PC-9 (cell line): ENCODE results near the gene RPS6KA4. TPM values are rescaled to one million over a fixed set of nuclear protein-coding genes. Genes with fewer than 3 reads are reported as not detected.

ENCODE experiments used
- BruUV-seq: library from RNA; stranded (reverse); fragments of 400-500 nt; replicated peaks from 2 replicates; lab custom pipeline; 2021; lab: Mats Ljungman, UMichigan
- CTCF ChIA-PET: fragments of 300-600 bp; sonication (Branson Sonifier 250); formaldehyde crosslinking; loops from one replicate; lab custom pipeline; 2022; ENCODE audit warnings: antibody characterized with exemption; lab: Charles Lee
- POLR2A ChIA-PET: fragments of 300-600 bp; sonication (Branson Sonifier 250); formaldehyde crosslinking; loops from one replicate; lab custom pipeline; 2022; ENCODE audit warnings: antibody characterized with exemption; ENCODE audit not compliant: unreplicated experiment; lab: Charles Lee
- DNase-seq, 2 experiments: peaks; one replicate each; pipeline versions ENCODE4 v3.0.0 to v3.0.0-alpha.2; 2015 to 2022; ENCODE audit warnings: mixed read lengths in 1 of 2
- H2AFZ ChIP-seq: fragments of 200-600 bp; sonication (generic); 2 replicates; pipeline ENCODE4 v1.8.1; 2017; ENCODE audit warnings: antibody characterized with exemption
- H3F3A ChIP-seq: fragments of 200-600 bp; sonication (generic); 2 replicates; pipeline ENCODE4 v1.8.1; 2017; ENCODE audit warnings: antibody characterized with exemption, mild to moderate bottlenecking, low read depth; ENCODE audit not compliant: insufficient read depth
- H3K27ac ChIP-seq: fragments of 200-600 bp; sonication (generic); 2 replicates; pipeline ENCODE4 v1.6.1; 2016; ENCODE audit warnings: mixed run types
- H3K27me3 ChIP-seq: fragments of 200-600 bp; sonication (generic); 2 replicates; pipeline ENCODE4 v1.6.1; 2016; ENCODE audit warnings: low read depth, mixed run types; ENCODE audit not compliant: insufficient read depth
- H3K36me3 ChIP-seq: fragments of 200-600 bp; sonication (generic); 2 replicates; pipeline ENCODE4 v1.6.1; 2016; ENCODE audit warnings: low read depth, mixed run types
- H3K4me1 ChIP-seq: fragments of 200-600 bp; sonication (generic); replicated peaks from 2 replicates; pipeline ENCODE4 v1.6.1; 2016; ENCODE audit warnings: mixed run types; ENCODE audit not compliant: insufficient read depth
- H3K4me2 ChIP-seq: fragments of 200-600 bp; sonication (generic); 2 replicates; pipeline ENCODE4 v1.6.1; 2017; ENCODE audit warnings: mixed run types
- H3K4me3 ChIP-seq: fragments of 200-600 bp; sonication (generic); 2 replicates; pipeline ENCODE4 v1.6.1; 2016; ENCODE audit warnings: mixed run types
- H3K79me2 ChIP-seq: fragments of 200-600 bp; sonication (generic); 2 replicates; pipeline ENCODE4 v1.6.1; 2017; ENCODE audit warnings: low read depth, mixed run types
- H3K9me2 ChIP-seq: fragments of 200-600 bp; sonication (generic); 2 replicates; pipeline ENCODE4 v1.8.1; 2017; ENCODE audit warnings: mild to moderate bottlenecking; ENCODE audit not compliant: insufficient read depth
- H3K9me3 ChIP-seq: fragments of 200-600 bp; sonication (generic); 2 replicates; pipeline ENCODE4 v1.8.1; 2016; ENCODE audit warnings: low read depth; ENCODE audit not compliant: insufficient read depth
- H4K20me1 ChIP-seq: fragments of 200-600 bp; sonication (generic); 2 replicates; pipeline ENCODE4 v1.8.1; 2017; ENCODE audit not compliant: insufficient read depth
- CTCF ChIP-seq: fragments of 200-600 bp; sonication (generic); conservative IDR thresholded peaks from 2 replicates; pipeline ENCODE4 v1.6.1; 2017; ENCODE audit warnings: mixed run types, antibody characterized with exemption, mild to moderate bottlenecking, moderate library complexity
- EZH2 ChIP-seq: fragments of 200-600 bp; sonication (generic); IDR thresholded peaks from 2 replicates; pipeline ENCODE4 v1.8.0; 2017; ENCODE audit warnings: antibody characterized with exemption, low read depth
- intact Hi-C: fragments of 100-400 bp; cut with micrococcal nuclease; formaldehyde crosslinking; loops from one replicate; pipeline ENCODE4 v1.10.0; 2022; ENCODE audit not compliant: unreplicated experiment
- total RNA-seq: library from RNA; stranded (reverse); gene quantifications from 2 replicates; pipeline ENCODE4 v1.2.3, GENCODE V29; 2021

Gene RPS6KA4
- total RNA-seq, 1 experiment from 2014 or later, result 64.3 TPM

- Histone ChIP-seq H3K79me2 (peaks cover 18% of the 10 kb centered on the region), H3K27me3 (no peaks in the 10 kb centered on the region), H2AFZ (no peak overlapping the region), H3K27ac (peak overlapping the region; percentile 59), H3K4me3 (peak overlapping the region; percentile 91), H3K9me3 (no peaks in the 10 kb centered on the region), H3K9me2 (no peaks in the 10 kb centered on the region), H3K4me2 (peak overlapping the region; percentile 92), H3K4me1 (peaks cover 42% of the 10 kb centered on the region), H4K20me1 (peaks cover 6% of the 10 kb centered on the region; the same call in 1 of the 2 replicates), H3K36me3 (0 out of 2 replicates have a peak, but pooled peaks cover 12% of the 10 kb centered on the region), H3F3A (peaks cover 22% of the 10 kb centered on the region; the same call in 1 of the 2 replicates)
- CTCF ChIA-PET, result interaction anchor here (0.5 to 2.0 kb wide), 7 partner anchors 9 to 93 kb away, joined by 3 to 14 read pairs (median 5); partner anchors contain the start of genes PRDX5 and TRMT112
- POLR2A ChIA-PET, result interaction anchor here (0.5 to 1.1 kb wide), 8 partner anchors 17 to 307 kb away, joined by 3 to 12 read pairs (median 6); partner anchors contain the start of genes ESRRA, PRDX5 and TRMT112
- DNase-seq, result peak; percentile 88 to 95
- TF ChIP-seq EZH2 (no peak), CTCF (no peak)
- intact Hi-C loops, result loop anchor here (2.0 to 5.0 kb wide), 5 partner anchors 81 to 421 kb away; partner anchors contain the start of gene SF1
- BruUV-seq, result no TSS peak
These were observed 942 bp upstream of the RPS6KA4 start for GRCh38 chr11:64357904-64358535.

- H3K36me3 ChIP-seq, result 0 out of 2 replicates have a peak, but pooled peaks cover 15% of the 10 kb centered on the region
- ChIA-PET POLR2A (interaction anchor here (0.5 to 1.1 kb wide), 4 partner anchors 17 to 81 kb away, joined by 4 to 10 read pairs (median 8); partner anchors contain the start of genes PRDX5 and TRMT112), CTCF (interaction anchor here (0.5 to 2.0 kb wide), 6 partner anchors 9 to 93 kb away, joined by 3 to 14 read pairs (median 5); partner anchors contain the start of genes PRDX5 and TRMT112)
- no peaks in the 10 kb centered on the region for H3K9me3 ChIP-seq
- peak overlapping the region; percentile 92 for H3K4me2 ChIP-seq
- peak overlapping the region; percentile 59 for H3K27ac ChIP-seq
- H3K4me3 ChIP-seq, result peak overlapping the region; percentile 91
- no peak for TF ChIP-seq CTCF
- no peak for TF ChIP-seq EZH2
- intact Hi-C loops, result loop anchor here (2.0 to 5.0 kb wide), 5 partner anchors 82 to 420 kb away; partner anchors contain the start of gene SF1
- no peaks in the 10 kb centered on the region for H3K9me2 ChIP-seq
- H4K20me1 ChIP-seq, result peaks cover 6% of the 10 kb centered on the region; the same call in 1 of the 2 replicates
- no peaks in the 10 kb centered on the region for H3K27me3 ChIP-seq
- H3F3A ChIP-seq, result peaks cover 22% of the 10 kb centered on the region; the same call in 1 of the 2 replicates
- no peak for DNase-seq
- peaks cover 18% of the 10 kb centered on the region for H3K79me2 ChIP-seq
- peak overlapping the region; percentile 87 for H2AFZ ChIP-seq
- H3K4me1 ChIP-seq, result peaks cover 42% of the 10 kb centered on the region
- TSS peak; percentile 87 for BruUV-seq
These were observed 441 bp upstream of the RPS6KA4 start for GRCh38 chr11:64358536-64358906.

GRCh38 chr11:64359712-64360445, 917 bp downstream of the RPS6KA4 start:
- ChIA-PET CTCF (interaction anchor here (0.6 kb wide), 1 partner anchor 27 kb away, joined by 4 read pairs; no protein-coding TSS in a partner anchor), POLR2A (interaction anchor here (0.7 kb wide), 1 partner anchor 356 kb away, joined by 4 read pairs; no protein-coding TSS in a partner anchor)
- Histone ChIP-seq H3F3A (peaks cover 27% of the 10 kb centered on the region), H3K79me2 (peaks cover 18% of the 10 kb centered on the region), H3K36me3 (peaks cover 22% of the 10 kb centered on the region; the same call in 1 of the 2 replicates), H3K27me3 (no peaks in the 10 kb centered on the region), H3K4me2 (peak overlapping the region; percentile 92), H3K27ac (no peak overlapping the region), H3K4me3 (peak overlapping the region; percentile 91), H4K20me1 (peaks cover 6% of the 10 kb centered on the region; the same call in 1 of the 2 replicates), H2AFZ (no peak overlapping the region; the same call in 1 of the 2 replicates), H3K9me3 (no peaks in the 10 kb centered on the region), H3K4me1 (peaks cover 41% of the 10 kb centered on the region), H3K9me2 (no peaks in the 10 kb centered on the region)
- intact Hi-C loops, result loop anchor here (2.0 to 5.0 kb wide), 5 partner anchors 83 to 419 kb away; partner anchors contain the start of gene SF1
- no TSS peak for BruUV-seq
- TF ChIP-seq EZH2 (no peak), CTCF (no peak)
- no peak for DNase-seq
